Activated CD4-positive, alpha-beta T cell treated with anti-CD3 and anti-CD28 coated beads, Interleukin-2, amount 50 U/mL, for 4 hours (primary cell): ENCODE measurements around the gene IYD.

Experiments
- DNase-seq, 2 experiments: peaks; one replicate each; pipeline ENCODE4 v3.0.0-alpha.2; 2020

IYD gene, protein sequence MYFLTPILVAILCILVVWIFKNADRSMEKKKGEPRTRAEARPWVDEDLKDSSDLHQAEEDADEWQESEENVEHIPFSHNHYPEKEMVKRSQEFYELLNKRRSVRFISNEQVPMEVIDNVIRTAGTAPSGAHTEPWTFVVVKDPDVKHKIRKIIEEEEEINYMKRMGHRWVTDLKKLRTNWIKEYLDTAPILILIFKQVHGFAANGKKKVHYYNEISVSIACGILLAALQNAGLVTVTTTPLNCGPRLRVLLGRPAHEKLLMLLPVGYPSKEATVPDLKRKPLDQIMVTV

DNA sequence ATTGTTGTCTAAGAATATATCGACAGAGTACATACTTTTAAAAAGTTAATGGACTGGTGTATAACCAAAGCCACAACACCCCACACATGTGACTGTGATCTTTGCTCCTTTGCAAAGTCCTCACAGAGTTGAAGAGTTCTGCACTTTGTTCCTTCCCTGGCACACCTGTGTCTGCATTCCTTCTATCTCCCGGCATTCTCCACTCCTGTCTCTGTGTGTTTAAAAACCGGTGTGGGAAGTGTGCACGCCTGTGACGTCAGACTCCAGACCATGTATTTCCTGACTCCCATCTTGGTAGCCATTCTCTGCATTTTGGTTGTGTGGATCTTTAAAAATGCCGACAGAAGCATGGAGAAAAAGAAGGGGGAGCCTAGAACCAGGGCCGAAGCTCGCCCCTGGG, at the start of gene IYD:
Gene IYD, plus strand, starts transcription at position 251 of the 400 bp plus-strand sequence. Its CDS starts 20 bp downstream, at position 271.
- no peak for DNase-seq

DNA sequence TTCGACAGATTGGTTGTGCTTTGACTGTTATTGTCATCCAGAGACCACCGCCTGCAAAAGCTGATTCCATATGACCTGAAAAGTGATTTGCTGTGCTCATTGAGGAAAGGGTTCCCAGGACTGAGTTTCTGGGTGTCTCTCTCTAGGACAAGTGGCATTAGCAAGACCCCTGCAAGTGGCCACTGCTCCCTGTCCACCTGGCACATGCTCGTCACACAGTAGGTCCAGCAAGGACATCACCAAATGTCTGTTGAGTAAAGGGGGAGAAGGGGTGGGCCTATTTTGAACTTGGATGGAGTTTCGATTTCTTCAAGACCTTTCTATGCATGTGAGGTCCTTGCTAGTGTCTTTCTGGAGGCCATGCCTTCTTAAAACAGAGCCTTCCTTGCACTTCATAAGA, 48.9 kb upstream of the IYD start:
- no peak for DNase-seq

DNA sequence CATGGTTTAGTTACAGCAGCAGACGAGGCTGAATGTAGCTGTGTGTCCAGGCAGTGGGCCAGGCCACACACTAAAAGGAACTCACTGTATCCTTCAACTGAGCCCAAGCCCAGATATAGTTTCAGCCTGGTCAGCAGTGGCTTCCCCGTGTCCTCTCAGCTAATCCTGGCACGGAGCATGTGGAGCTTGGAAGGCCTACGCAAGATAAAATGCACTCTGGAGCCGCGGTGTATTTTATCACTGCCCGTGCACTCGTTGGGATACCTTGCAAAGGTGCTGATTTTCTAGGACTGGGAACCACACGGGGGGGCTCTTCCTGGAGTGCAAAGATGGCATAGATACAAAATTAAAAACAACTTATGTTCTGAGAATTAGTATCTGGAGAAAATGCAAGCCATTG, 48.4 kb upstream of the IYD start:
- DNase-seq = no peak

DNA sequence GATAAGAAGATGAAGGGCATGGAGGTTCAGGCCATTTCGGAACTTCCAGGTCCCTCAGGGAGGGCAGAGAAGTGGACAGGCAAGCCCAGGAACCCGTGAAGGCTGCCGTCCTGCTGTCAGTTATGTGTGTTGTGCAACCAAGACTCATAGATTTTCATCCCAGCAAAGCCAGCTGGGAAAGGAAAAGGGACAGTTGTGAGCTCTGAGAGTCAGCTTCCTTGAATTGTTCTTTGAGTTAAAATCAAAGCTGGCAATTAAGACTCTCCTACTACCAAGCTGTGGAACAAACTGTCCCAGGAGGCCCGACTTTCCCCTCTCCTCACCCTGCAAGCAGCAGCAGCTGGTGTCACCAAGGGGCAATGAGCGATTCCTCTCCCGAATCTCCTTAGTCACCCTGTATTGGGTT, 46.3 kb upstream of the IYD start:
- DNase-seq = no peak

DNA sequence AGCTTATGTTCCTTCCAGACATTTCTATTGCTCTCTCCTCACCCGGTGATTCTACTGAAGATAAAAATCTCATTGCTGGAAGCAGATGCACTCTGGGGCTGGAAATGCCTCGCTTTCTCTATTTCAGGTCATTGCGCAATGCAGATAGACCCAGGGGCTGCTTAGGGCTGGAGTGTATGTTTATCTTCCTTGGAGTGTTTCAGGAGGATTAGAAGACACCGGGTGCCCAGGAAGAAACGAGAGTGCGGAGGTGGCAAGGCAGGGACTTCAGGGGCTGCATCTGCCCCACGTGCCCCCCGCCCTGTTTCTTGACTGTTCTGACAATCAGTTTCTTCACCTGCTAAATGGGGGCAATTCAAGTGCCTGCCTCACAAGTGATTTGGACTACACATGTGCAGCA, 45.6 kb upstream of the IYD start:
- DNase-seq = no peak

DNA sequence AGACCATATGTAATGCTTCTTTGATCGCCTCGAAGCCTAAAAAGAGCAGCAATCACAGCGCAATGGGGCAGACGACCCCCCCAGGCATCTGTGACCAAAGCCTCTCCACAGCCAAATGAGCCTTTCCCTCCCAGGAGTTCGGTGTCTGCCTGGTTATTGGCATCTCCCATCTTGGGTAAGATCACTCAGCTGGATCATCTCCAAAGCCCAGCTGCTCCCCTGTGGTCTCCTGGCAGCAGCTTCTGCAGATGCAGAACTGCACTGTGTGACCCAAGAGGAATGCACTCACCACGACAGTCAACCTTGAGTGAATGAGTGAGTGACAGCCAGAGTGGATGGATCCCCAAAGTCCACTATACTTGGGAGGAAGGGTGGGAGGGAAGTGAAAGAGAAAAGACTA, 44.8 kb upstream of the IYD start:
- DNase-seq = no peak

DNA sequence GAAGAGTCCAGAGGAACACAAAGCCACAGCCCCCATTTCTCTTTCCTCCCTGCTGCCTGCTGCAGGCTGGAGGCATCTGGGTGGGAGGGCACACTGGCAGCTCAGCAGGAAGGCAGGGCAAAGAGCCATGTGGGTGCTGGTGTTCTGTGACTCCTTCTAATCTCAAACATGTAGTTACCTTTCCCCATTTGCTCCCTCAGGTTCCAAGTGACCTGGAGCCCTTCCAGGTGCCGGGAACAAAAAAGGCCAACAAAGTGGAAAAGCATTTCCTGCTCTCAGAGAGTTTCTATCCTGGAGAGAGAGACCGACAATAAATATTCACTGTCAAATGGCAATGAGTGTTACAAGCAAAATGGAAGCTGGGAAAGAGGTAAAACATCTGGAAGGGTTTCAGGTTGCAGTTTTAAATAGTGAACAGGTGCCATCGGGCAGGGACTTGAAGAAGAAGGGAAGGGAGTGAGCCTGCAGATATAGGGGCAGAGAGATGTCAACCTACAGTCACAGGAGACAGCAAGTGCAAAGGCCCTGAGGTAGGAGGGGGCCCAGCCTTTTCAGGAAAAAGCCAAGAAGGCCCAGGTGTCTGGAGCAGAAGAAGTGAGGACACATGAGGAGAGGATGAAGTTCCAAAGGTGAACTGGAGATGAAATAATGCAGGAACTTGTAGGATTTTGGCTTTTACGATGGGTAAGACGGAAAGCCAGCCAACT, 43.6 kb upstream of the IYD start:
- no peak for DNase-seq

DNA sequence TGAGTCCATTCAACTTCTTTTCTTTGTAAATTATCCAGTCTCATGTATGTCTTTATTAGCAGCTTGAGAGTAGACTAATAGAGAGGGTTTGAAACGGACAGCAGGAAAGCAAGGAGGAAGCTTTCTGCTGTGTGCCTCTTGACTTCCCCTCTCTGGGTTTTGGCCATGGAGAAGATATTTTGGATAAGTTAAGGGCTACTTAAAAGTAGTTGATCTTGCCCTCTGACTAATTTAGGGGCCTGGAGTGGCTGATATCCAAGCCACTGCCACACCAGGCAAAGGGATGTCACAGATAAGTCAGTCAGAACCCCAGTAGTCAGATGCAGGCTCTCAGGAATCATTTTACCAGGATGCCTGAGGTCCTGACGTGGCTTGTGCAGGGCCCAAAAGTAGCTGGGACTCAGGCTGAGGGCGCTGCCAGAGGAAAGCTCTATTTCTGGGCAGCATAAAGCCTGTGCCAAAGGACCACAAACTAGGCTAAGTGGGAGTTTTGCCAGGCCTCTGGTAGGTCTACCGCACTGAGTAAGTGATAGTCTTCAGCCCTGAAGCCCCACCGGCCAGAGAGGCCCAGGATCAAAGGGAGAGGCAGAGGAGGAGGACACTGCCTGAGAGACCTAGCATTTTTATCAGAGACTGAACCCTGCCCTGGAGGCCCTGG, 41.6 kb upstream of the IYD start:
- DNase-seq = no peak

DNA sequence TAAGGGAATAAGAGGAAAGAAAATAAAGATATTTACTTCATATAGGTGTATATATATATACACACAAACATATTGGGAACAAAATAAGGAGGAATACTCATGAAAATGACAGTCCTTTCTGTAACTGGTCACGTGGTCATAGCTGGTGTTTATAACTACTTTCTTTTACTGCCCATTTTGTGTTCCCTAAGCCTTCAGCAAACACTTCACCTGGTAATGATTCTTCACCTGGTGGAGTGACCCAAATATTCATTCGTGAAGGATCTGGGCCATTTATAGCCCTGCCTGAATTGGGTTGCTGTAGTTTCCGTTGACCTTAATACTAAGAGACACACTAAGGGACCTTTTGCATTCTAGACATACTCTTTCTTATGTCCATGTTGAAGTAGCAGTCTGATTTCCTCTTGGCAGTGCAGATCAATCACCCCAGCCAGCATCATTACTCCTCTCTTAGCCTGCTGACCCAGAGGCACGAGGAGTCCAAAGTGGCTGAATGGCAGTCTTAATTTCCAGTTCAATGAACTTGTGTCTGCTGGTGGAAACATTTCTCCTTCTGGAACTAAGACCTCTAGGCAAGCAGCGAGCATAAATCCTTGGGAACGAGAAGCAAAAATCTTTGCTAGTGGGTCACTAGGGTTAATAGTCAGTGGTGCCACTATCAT, 39.9 kb upstream of the IYD start:
- DNase-seq = no peak

DNA sequence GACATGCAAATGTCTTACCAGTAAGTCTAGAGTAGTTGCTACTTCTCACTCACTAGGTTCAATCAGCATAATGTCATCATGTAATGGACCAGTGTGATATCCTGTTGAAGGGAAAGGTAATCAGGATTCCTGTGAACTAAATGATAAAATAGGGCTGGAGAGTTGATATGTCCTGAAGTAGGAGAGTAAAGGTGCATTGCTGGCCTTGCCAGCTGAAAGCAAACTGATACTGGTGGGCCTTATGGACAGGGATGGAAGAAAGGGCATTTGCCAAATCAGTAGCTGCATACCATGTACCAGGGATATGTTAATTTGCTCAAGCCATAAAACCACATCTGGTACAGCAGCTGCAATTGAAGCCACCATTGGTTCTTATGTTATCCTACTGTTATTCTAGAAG, 37.5 kb upstream of the IYD start:
- DNase-seq = no peak

DNA sequence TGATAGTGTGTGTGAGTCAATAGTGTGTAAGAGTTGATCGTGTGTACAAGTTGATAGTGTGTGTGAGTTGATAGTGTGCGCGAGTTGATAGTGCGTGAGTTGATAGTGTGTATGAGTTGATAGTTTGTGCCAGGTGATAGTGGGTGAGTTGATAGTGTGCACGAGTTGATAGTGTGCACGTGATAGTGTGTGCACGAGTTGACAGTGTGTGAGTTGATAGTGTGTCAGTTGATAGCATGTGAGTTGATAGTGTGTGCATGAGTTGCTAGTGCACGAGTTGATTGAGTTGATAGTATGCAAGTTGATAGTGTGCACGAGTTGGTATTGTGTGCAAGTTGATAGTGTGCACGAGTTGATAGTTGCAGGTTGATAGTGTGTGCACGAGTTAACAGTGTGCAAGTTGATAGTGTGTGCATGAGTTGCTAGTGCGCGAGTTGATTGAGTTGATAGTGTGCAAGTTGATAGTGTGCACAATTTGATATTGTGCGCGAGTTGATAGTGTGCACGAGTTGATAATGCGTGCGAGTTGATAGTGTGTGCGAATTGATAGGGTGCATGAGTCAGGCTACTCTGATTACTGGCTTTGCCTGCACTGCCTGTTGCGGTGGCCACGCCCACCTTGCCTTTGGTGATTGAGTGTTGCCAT, 35.8 kb upstream of the IYD start:
- no peak for DNase-seq

DNA sequence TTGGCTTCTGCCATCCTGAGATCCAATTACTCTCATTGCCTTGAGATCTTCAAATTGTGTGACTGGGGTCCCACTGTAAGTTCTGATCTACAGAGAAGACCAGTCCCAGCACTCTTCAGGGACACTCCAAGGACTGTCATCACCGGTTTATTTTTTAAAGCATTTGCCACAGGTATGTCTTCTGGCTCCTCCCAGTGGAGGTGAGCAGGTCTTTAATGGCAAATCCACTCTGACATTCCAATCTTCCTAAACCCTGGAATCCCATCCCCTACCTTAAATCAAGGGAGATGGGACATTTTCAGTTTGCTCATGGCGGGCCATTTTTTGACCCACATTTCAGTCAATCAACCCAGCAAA, 35.2 kb upstream of the IYD start:
- DNase-seq = no peak

DNA sequence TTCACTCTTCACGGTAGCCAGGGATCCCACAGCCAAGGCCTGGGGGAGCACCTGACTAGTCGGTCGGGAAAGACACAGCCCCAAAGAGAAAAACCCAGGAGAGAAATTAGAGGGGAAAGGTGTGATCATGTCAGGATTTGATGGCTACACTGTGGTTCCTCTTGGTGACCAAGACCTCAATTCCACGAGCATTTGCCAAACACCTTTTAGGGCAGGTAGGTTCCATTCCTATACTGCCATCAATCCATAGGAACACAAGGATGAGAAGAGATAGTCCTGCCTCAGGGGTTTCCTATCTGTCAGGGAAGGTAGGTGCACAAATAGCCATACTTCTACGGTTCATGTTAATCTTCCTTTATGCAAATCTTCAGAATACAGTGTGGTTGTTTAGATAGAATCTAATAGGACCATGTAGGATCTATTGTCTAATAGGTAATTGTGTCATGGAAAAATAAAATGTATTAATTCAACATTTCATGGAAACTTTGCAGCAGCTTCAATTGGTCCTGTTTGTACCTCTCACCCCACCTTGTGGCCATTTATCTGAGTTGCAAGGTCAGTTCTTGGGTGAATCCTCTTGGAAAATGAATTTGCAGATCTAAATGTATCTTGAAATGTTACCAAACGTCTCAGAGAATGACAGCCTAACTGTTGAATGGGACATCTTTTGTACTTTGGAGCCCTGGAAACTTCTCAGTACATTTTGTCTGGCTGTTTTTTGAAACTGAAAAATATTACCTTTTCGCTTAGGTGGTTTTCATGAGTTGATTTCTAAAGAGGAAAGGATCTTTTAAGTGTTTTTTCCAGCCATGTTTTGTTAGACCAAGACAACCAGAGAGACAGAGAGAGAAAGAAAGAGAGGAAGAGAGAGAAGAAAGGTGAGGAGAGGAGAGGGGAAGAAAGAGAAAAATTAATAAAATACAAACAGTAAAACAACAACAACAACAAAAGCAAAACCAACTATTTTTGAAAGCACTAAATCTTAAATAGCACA, 33.7 kb upstream of the IYD start:
- no peak for DNase-seq

DNA sequence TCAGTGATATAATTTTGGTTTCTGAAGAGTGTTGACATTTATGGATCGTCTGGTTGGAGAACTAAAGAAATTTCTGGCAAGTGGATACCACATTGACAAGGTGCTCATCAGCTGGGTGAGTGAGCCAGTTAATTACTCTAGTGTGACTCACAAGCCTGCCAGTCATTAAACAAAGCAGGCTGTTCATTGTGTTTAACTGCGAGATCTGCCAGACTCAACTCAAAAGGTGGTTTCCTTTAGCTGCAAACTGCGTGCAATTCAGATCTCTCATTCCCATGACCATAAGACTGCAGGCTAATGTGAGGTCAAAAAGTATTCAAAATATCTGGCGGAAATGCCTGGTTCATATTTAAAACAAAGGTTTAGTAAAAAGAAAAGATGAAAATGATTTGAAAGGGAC, 32.5 kb upstream of the IYD start:
- no peak for DNase-seq

DNA sequence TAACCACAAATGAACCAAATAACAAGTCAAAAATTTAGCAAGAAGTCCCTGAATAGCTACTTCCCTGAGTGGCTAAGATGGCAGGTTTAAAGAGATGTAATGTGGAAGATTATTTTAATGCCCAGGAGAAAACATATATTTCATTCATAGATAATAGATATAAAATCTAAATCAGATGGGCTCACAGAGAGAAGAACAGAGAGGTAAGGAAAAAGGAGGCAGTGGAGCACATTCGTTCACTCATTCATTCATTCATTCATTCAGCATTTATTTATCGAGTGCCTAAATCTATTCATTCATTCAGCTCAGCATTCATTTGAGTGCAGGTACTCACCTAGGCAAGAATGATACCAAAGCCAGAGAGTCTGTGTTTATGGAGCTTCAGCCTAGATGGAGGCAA, 32.1 kb upstream of the IYD start:
- no peak for DNase-seq

DNA sequence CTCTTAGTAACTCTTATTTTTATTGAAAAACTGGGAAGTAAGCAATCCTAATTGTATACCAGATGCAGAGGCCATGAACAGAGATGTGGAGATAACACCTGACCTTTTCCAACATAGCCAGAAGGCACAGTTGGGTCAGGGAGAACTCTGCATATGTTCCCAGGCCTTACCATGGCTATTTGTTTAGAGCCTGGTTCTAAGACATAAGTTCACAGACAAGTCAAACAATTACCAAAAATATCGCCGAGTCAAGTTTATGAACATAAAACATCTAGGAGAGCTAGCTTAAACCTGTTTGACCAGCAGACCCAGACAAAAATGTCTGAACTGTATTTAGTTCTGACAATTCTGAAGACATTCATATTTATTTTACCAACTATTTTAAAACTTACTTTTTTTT, 26.7 kb upstream of the IYD start:
- DNase-seq = no peak

DNA sequence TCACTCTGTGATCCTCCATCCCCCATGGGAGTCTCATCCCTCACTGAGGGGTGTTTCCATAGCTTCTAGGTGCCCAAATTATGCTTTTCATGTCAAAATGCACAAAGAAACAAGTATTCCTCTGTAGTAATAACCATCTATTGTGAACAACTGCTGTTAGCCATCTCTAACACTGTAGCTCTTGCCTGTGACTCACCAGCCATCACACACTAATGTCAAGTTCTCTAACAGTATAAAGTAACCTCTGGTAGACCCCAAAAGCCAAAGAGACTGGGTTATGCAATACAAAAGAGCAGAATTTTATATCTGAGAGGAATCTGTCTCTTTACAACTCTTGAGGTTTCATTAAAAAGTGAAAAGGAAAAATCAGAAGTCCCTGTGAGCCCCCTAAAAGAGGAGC, 25.4 kb upstream of the IYD start:
- DNase-seq = no peak

DNA sequence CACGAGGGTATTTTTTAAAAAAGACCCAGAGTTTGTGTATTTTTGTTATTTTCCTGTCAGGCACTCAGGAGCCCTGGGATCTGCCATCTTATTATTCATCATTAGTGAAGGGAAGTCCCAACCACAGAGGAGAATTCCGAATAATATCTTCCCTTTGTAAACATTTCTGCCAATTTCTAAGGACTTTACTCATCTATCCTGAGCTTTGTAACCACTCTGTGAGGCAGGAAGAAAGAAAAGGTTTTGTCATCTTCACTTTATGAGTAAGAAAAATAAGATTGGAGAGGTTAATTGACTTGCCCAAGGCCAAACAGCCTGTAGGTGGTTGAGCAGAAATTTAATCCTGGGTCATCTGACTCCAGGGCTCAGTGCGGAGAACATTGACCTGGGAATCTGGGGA, 23.0 kb upstream of the IYD start:
- no peak for DNase-seq

DNA sequence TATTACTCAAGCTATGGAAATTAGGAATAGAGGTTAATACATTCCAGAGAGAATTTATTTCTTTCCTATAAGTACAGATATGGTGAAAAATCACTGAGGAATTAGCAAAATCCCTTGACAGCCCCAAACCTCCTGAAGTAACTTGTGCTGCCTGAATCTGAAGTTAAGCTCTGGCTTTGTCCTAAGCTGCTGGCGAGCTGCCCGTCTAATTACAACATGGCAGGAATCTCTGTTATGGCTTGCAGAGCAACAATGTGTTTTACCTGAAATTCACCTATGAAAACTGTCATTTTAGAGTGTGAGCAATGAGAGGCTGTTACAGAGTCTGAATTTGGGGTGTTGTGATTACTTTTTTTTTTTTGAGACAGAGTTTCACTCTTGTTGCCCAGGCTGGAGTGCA, 22.5 kb upstream of the IYD start:
- no peak for DNase-seq

DNA sequence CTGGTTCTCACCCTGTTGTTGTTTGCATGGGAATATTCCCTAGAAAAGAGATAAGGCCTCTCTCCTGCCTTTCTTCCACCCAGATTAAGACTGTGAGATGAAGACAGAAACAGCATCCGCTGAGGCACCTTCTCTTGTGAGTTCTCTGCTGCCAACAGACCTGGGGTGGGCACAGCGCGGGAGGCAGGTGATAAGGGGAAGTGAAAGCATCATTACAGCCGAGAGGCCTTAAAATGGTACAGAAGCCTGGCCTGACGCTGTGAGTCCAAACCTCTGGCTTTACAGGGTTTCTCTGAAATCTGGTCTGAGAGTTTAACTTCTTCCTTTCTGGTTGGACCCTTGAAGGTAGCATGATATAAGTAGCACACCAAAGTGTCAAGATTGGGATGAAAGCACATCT, 21.0 kb upstream of the IYD start:
- DNase-seq = no peak

DNA sequence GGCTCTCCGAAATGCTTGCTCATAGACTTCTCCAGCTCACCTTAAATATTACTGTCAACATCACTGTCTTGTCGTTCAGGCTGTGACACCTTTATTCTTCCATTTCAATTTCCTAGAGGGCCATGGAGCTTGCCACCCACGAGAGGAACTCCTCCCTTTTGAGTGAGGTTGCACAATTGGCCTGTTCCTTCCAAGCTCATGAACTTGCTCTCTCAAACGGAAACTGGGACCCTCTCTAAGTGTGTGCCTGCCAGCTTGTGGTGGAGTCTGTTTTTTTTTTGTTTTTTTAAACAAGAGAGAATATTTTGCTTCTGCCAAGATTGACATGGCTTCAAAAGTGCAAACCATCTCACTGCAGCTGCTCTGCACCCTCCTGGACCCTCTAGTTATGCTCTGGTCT, 19.3 kb upstream of the IYD start:
- no peak for DNase-seq
